ENCODE results near the gene TCIRG1.

Gene TCIRG1

DNA sequence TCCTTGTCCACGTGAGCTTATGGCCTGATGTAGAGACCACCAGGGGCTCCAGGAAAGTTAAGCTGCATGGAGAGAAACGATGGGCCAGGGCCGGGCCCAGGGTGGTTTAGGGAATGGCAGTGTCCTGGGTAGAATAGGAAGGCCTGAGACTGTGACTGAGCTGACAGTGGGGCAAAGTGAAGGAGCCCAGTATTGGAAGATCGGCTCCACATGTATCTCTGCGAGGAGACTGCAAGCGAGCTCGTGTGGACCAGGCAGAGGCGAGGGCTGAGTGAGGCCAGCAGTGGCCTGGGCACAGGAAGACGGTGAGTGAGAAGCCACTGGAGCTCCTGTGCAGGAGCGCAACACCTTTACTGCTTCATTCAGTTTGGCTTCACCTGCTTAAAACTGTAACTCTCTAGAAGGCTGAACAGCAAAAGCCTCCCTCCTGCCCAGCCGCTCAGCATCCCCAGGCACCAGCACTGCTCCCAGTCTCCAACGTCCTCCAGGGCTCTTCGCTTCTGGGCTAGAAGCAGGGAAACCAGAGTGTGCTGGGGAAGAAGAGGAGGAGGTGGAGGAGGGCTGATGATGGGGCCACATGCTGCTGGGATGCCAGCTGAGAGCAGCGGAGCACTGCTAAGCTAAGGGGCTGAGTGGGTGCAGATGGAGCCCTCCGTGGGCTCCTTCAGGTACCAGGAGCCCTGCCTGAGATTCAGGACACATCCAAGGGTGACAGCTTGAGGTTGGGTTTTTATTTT, 13.5 kb downstream of the TCIRG1 start:
- no peak for DNase-seq

DNA sequence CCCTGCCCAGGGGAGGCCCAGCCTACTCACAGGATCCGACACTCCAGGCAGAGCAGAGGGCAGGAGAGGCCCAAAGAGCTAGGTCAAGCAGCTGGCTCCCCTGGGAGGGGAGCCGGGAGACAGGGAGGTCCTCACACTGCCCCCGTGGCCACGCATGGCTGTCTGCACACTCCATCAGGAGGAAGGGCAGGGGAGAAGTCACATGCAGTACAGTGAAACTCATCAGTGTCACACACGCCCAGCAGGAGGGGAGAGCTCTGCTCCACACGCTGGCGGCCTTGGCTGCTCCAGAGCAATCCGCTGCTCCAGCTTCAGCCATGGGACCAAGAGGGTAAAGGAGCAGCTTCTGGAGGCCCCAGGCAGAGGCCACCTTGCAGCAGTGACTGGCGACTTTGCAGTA, 14.3 kb downstream of the TCIRG1 start:
- no peak for DNase-seq

GRCh38 chr11:68053981-68054812, 15.4 kb downstream of the TCIRG1 start:
- no peak for DNase-seq

GRCh38 chr11:68056317-68057285, 17.8 kb downstream of the TCIRG1 start:
- no peak for DNase-seq

- DNase-seq = no peak
Measured at GRCh38 chr11:68057807-68058206, 19.0 kb downstream of the TCIRG1 start.

GRCh38 chr11:68061508-68061907, 22.7 kb downstream of the TCIRG1 start:
- DNase-seq = no peak

- no peak for DNase-seq
Measured at GRCh38 chr11:68064926-68065325, 26.1 kb downstream of the TCIRG1 start.

DNA sequence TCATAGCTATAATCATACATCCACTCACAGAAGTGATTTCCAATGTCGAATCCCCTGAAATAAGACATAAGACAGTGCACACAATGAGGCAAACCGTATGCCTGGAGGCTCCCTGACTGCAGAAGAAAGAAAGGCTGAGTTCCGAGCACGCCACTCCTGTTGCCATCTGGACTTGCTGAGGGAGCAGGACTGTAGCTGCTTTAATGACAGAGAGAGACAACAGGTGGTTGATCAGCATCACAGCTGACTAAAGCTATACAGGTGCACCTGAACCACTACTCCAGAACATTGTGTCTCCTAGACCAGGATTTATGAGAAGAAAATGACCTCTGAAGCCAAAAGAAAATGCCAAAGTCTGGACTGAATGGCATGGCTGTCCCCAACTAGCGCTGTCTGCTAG, 27.0 kb downstream of the TCIRG1 start:
- DNase-seq = no peak

DNA sequence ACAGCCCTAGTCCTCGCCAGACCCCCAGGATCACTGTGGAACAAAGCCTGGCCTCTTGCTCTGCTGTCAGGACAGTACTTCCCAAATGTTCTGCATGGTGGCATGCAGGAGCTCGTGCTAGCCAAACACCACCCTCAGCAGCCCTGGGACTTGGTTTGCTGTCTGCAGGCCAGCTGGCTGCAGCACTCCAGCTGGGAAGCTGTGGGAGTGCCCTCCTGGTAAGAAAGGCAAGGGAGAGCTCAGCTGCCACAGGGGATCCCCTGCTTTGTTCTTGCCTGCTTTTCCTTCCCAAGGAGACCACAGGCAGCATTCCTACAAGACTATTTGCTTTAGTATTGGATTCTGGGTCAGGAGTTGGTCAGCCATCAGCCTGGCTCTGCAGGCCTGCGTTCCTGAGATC, 27.9 kb downstream of the TCIRG1 start:
- no peak for DNase-seq

GRCh38 chr11:68067991-68068390, 29.2 kb downstream of the TCIRG1 start:
- no peak for DNase-seq

DNA sequence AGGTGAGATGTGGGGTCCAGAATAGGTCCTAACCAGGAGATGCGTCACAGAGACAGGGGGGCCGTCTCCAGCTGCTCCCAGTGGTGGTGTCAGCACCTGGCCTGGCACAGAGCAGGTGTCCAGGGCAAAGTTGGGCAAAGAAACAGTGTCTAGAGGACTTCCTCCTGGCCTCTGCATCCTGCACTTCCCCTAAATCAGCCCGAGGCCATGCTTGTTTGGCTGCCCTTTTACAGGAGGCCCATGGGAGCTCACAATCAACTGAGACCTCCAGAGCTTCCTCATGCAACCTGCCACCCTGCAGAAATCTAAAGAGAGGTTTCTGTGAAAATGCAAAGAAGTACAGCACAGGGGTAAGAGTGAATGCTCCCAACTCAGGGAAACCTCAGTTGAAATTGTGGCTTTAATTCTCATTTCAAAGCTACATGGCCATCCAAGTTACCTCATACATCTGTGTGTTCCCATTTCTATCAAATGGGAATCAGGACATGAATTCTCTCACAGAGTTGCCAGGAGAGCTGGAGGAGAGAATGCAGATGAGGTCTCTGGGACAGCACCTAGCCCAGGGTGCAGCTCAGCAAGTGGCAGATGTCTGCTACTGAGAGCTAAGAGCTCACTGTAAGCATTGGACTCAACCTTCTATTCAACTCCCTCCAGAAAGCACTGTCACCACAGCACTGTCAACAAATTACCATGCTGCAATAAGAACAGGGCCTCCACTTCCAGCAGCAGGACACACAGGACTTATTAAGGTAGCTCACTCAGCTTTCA, 32.6 kb downstream of the TCIRG1 start:
- no peak for DNase-seq

DNA sequence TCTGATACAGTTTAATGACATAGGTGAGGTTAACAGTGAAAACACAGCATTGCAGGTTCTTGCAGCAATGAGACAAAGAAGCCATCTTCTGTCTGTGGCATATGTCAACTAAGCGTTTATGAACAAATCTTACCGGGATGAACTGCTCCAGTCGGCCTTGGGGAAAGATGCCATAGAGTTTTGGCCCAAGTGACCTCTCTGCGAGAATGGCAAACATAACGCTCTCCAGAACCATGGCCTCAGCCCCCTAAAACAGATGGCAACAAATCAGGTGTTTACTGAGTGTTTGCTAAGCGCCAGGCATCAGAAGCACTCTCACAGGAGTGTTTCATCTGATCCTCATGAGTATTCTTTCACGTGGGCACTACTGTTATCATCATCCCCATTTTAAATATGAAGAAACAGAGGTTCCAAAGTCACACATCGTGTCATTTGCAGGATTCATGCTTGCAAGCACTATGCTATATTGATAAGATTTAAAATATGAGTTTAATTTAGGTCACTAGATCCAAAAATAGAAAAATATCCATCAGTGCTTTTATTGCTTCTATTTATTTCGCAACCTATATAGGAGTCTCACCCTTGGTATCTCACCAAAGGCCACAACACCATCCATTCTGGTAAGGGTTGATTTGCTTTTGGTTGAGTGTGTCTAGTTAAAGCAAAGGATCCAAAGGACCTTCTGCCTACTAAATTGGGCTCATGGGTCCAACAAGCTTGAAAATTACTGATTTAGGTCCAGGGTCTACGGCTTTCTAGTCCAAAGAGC, 35.9 kb downstream of the TCIRG1 start:
- no peak for DNase-seq

DNA sequence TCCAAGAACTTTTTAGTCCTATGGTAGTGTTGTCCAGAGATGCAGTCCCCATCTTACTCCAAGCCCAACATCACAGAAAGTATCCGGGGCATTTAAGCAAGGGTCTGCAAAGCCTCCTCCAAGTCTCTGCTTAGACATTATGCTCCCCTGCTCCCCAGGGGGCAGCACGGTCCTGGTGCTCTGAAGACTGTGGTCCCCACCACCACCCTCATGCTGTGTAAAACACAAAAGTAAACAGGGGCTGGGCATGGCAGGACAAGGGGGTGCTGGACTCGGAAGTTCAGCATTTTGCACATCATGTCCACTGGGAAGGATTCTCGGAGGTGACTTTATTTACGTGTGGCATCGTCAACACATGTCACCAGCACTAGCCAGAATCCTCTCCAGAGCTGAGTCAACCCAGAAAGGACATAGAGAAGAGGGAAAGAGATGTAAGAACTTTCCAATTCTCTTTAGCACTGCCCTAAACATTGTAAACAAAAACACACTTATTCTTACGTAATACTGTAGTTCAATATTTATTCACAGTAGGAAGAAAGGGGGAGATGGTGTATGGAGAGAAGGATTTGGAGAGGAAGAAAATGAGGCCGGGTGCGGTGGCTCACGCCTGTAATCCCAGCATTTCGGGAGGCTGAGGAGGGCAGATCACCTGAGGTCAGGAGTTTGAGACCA, 37.7 kb downstream of the TCIRG1 start:
- no peak for DNase-seq

- DNase-seq = no peak
Measured at GRCh38 chr11:68077617-68078582, 39.1 kb downstream of the TCIRG1 start.

DNA sequence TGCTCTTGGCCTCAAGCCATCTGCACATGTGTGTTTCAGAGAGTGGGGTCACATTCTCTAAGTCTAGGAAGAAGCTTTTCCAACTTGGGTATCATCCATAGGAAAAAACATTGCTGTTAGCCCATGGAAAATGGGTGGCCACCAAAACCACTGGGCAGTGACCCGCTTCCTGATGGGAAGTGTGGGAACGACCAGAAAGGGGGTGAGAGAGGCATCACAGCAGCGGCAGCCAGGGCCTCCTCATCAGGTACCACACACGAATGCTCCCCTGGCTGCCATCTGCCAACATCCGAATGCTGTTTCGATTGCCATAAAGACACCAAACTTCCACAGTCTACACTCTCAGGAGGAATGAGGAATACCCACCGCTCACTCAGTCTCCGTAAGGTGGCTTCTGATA, 42.0 kb downstream of the TCIRG1 start:
- DNase-seq = no peak

DNA sequence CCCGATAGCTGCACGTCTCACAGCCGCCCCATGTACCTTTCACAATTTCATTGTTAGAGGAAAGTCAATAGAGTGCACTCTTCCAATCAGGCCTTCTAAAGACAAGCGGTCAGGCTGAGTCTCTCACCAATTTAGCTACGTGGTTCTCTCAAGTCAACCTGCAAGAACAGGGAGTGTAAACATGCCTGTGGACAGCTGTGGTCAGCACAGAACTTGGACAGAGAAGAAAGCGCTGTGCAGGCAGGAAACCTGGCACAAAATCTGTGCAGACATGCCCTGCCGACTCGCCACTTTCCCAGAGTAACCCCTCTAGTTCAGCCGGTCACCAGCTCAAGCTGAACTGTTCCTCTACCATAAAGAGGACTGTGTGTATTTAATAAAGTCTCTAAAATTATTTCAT, 42.9 kb downstream of the TCIRG1 start:
- DNase-seq = no peak

DNA sequence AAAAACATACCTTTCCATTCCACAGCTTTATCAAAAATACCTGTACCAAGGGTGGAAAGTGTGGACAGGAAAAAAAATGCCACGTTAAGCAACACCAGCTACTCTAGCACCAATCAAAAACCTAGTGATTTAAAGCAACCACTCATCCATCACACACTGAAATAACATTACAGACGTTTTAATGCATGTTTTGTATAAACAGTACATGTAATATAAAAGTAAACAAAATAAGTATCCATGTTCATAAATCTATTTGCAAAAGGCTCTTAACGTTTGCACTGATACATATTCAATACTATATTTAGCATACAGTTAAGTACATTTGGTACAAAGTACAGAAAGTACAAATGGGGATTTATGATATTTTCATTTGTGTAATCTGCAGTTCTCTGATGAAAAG, 43.7 kb downstream of the TCIRG1 start:
- no peak for DNase-seq

GRCh38 chr11:68083517-68083916, 44.7 kb downstream of the TCIRG1 start:
- no peak for DNase-seq

GRCh38 chr11:68089679-68090078, 50.9 kb downstream of the TCIRG1 start:
- DNase-seq = no peak

GRCh38 chr11:68090287-68090686, 51.5 kb downstream of the TCIRG1 start:
- DNase-seq = no peak

All from NCI-H2171 (cell line).